Peyer's patch (tissue), 4 donors: ENCODE data around the gene PAGR1.

Experiments used
- CTCF ChIP-seq, 6 experiments: fragments of 450-650 bp in 4 of 6; fragments of 200-600 bp in 2 of 6; sonication (generic) in 1 of 6; IDR thresholded peaks; one replicate each; pipeline ENCODE4 v1.5.1; 2017 to 2019; ENCODE audit warnings: antibody characterized with exemption in 6 of 6, mild to moderate bottlenecking in 3 of 6, moderate library complexity in 1 of 6
- POLR2A ChIP-seq, 2 donors: fragments of 450-650 bp; IDR thresholded peaks; one replicate each; pipeline ENCODE4 v1.5.1; 2017; ENCODE audit warnings: antibody characterized with exemption in 2 of 2, mild to moderate bottlenecking in 2 of 2, moderate library complexity in 2 of 2

DNA sequence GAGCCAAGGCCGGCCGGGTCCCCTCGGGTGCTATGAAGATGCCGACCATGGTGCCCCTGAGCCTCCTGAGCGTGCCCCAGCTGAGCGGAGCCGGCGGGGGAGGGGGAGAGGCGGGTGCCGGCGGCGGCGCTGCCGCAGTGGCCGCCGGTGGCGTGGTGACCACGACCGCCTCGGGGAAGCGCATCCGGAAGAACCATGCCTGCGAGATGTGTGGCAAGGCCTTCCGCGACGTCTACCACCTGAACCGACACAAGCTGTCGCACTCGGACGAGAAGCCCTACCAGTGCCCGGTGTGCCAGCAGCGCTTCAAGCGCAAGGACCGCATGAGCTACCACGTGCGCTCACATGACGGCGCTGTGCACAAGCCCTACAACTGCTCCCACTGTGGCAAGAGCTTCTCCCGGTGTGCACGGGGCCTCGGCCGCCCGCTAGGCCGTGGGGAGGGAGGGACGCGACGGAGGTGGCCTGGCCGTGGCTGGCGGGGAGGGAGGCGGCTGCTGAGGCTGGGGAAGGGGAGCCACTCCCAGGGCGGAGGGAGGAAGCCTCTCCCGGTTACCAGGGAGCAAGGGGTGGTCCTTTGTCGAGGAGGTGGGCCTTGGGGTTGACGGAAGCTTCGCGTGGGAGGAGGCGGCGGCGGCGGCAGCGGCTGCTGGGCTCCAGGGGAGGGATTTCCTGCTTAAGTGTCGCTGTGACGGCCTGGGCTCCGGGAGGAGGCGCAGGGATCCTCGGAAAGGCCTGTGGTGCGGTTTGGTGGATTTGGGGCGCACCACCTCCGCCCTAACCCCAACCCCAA, 8.3 kb upstream of the PAGR1 start:
- TF ChIP-seq CTCF (IDR thresholded peaks at IDR 0.05) = peak in 5 of 6 experiments; percentile 9 to 76 (median 56)
- peak; percentile 35 to 46 for TF ChIP-seq POLR2A (IDR thresholded peaks at IDR 0.05)
